Small intestine (tissue), 7 donors: Measurements from ENCODE around the gene ANKMY1. TPM values are rescaled to one million over a fixed set of nuclear protein-coding genes. Genes with fewer than 3 reads are reported as not detected.
A peak's percentile ranks its signal among the peaks of the same experiment; 100 is the strongest.

Experiments used
- DNase-seq, 2 donors: peaks; one replicate each; pipeline versions ENCODE4 v3.0.0 to v3.0.0-alpha.2; 2013
- FAIRE-seq: peaks from 2 replicates; lab custom pipeline; 2012; peaks lifted over from hg19 to GRCh38; lab: Jason Lieb, UNC
- H3K27ac ChIP-seq, 3 donors: one replicate each; pipeline ENCODE4 v1.5.1; 2013; ENCODE audit warnings: low read length in 2 of 3, mild to moderate bottlenecking in 2 of 3, control low read depth in 1 of 3, inconsistent platforms in 1 of 3, low read depth in 1 of 3, moderate library complexity in 1 of 3
- H3K27me3 ChIP-seq, 3 donors: one replicate each; pipeline ENCODE4 v1.6.1; 2013; ENCODE audit warnings: low read length in 3 of 3, inconsistent platforms in 1 of 3; ENCODE audit not compliant: control insufficient read depth in 3 of 3, insufficient read depth in 3 of 3
- H3K36me3 ChIP-seq, 3 donors: one replicate each; pipeline ENCODE4 v1.6.1; 2013; ENCODE audit warnings: low read length in 3 of 3, inconsistent platforms in 1 of 3, low read depth in 1 of 3, mild to moderate bottlenecking in 1 of 3, moderate library complexity in 1 of 3; ENCODE audit not compliant: control insufficient read depth in 3 of 3, insufficient read depth in 2 of 3
- H3K4me1 ChIP-seq, 3 donors: one replicate each; pipeline ENCODE4 v1.6.1; 2013; ENCODE audit warnings: low read length in 2 of 3, inconsistent platforms in 1 of 3, low read depth in 1 of 3, mild to moderate bottlenecking in 1 of 3, moderate library complexity in 1 of 3; ENCODE audit not compliant: control insufficient read depth in 3 of 3, insufficient read depth in 2 of 3
- H3K4me3 ChIP-seq, 3 donors: one replicate each; pipeline ENCODE4 v1.5.1; 2013; ENCODE audit warnings: low read length in 3 of 3, control low read depth in 1 of 3, inconsistent platforms in 1 of 3, low read depth in 1 of 3, mild to moderate bottlenecking in 1 of 3, moderate library complexity in 1 of 3
- H3K9me3 ChIP-seq, 2 donors: one replicate each; pipeline ENCODE4 v1.6.1; 2013; ENCODE audit warnings: low read depth in 1 of 2, low read length in 1 of 2; ENCODE audit not compliant: control insufficient read depth in 2 of 2, insufficient read depth in 1 of 2
- WGBS, 3 donors: extraction: QIAGEN DNeasy Blood & Tissue Kit; methylation state at CpG; one replicate each; pipeline ENCODE4 v1.1.7; 2013; 5-methylcytosine and 5-hydroxymethylcytosine counted together
- polyA plus RNA-seq, 4 donors: library from polyadenylated mRNA; stranded (reverse) in 3 of 4; unstranded in 1 of 4; fragments of 200-250 nt in 3 of 4; fragments of 120-200 nt in 1 of 4; gene quantifications; one replicate each; pipeline versions ENCODE4 v1.2.1 to v1.2.3, GENCODE V29; 2013
- donor health status: healthy with polysubstance abuse.
- donor health status: control.
- donor health status: control.
- donor health status: Bipolar disorder and iron deficiency.
- donor health status: healthy.

ANKMY1 gene
- polyA plus RNA-seq, 4 donors = 3.4 to 13.0 (median 5.9) TPM

- Histone ChIP-seq H3K27me3 (no peaks in the 10 kb centered on the region), H3K9me3 (no peaks in the 10 kb centered on the region), H3K36me3 (peaks cover 2 to 76% (median 6%) of the 10 kb centered on the region in 3 donors), H3K27ac (no peak overlapping the region), H3K4me1 (peaks cover 0 to 10% (median 8%) of the 10 kb centered on the region in 3 donors), H3K4me3 (no peak overlapping the region)
- DNase-seq = no peak
- 94 to 96% (median 94%) methylated on average over 13 of the region's 13 CpGs for WGBS, 3 donors
- FAIRE-seq = no peak
Measured at GRCh38 chr2:240591784-240592183, 34.0 kb upstream of the ANKMY1 start.

GRCh38 chr2:240591226-240591625 lies 33.4 kb upstream of the ANKMY1 start:
- no peak overlapping the region for H3K4me3 ChIP-seq
- H3K27me3 ChIP-seq = no peaks in the 10 kb centered on the region
- peaks cover 2 to 70% (median 6%) of the 10 kb centered on the region in 3 donors for H3K36me3 ChIP-seq
- no peak overlapping the region for H3K27ac ChIP-seq
- peaks cover 0 to 10% (median 8%) of the 10 kb centered on the region in 3 donors for H3K4me1 ChIP-seq
- DNase-seq (no peak), FAIRE-seq (no peak)
- 90 to 92% (median 92%) methylated on average over 6 of the region's 6 CpGs for WGBS, 3 donors
- no peaks in the 10 kb centered on the region for H3K9me3 ChIP-seq

DNA sequence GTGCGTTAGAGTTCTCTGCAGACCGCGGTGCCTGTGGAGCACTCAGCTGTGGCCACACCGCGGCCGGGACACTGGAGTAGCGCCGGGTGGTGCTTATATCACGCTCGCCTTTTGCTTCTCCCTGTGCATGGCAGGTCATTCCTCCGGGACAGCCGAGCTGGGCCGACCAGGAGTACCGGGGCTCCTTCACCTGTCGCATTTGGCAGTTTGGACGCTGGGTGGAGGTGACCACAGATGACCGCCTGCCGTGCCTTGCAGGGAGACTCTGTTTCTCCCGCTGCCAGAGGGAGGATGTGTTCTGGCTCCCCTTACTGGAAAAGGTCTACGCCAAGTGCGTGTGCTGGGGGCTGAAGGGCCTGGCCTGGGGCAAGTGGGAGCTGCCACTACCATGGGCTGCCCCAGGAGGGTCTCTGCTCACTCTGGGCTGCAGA lies 32.9 kb upstream of the ANKMY1 start:
- Histone ChIP-seq H3K9me3 (no peaks in the 10 kb centered on the region), H3K4me1 (peaks cover 0 to 10% (median 8%) of the 10 kb centered on the region in 3 donors), H3K27me3 (no peaks in the 10 kb centered on the region), H3K36me3 (peaks cover 2 to 65% (median 6%) of the 10 kb centered on the region in 3 donors), H3K27ac (no peak overlapping the region), H3K4me3 (no peak overlapping the region)
- FAIRE-seq (no peak), DNase-seq (no peak)
- 95 to 98% (median 97%) methylated on average over 21 of the region's 21 CpGs for WGBS, 3 donors

GRCh38 chr2:240589850-240590525 lies 32.2 kb upstream of the ANKMY1 start:
- DNase-seq = no peak
- H3K9me3 ChIP-seq = no peaks in the 10 kb centered on the region
- H3K4me3 ChIP-seq = no peak overlapping the region
- FAIRE-seq = no peak
- WGBS, 3 donors = 88 to 92% (median 90%) methylated on average over 16 of the region's 16 CpGs
- no peak overlapping the region for H3K27ac ChIP-seq
- H3K27me3 ChIP-seq = no peaks in the 10 kb centered on the region
- H3K4me1 ChIP-seq = peaks cover 3 to 15% (median 11%) of the 10 kb centered on the region in 3 donors
- H3K36me3 ChIP-seq = peaks cover 2 to 61% (median 6%) of the 10 kb centered on the region in 3 donors

DNA sequence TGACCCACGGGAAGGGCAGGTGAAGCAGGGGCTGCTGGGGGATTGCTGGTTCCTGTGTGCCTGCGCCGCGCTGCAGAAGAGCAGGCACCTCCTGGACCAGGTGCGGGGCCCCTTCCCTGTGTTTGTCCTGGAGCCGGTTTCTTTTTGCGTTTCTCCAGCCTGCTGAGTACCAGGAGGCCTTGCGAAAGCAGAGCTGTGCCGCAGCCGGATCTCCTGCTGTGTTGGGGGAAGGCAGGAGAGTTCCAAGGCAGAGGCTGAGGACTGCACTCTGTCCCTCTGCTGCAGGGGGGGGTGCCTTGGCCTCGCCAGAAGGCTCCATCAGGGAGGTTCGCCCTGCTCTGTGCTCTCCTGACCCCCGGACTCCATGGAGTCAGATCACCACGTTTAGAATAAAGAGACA lies 31.6 kb upstream of the ANKMY1 start:
- no peak overlapping the region for H3K27ac ChIP-seq
- WGBS, 3 donors = 87 to 88% (median 87%) methylated on average over 14 of the region's 14 CpGs
- no peak for FAIRE-seq

DNA sequence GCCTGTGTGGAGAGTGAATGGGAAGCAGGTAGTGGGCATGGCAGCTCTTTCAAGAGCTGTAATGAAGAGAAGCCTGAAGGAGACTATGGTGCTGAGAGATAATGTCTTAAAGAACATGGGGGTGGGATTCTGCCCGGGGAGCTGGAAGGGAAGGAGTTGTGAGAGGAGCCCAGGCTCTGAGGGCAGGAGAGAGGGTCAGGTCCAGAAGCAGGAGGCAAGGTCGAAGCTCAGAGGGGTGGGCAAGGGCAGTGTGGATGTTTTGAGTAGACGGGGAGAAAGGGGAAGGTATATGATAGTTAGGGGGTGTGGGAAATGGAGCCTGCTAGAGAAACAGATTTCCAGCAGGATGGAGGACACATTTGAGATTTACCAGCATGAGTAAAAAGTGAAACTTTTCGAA lies 30.9 kb upstream of the ANKMY1 start:
- Histone ChIP-seq H3K4me1 (peaks cover 5 to 18% (median 15%) of the 10 kb centered on the region in 3 donors), H3K36me3 (peaks cover 2 to 55% (median 6%) of the 10 kb centered on the region in 3 donors), H3K27ac (no peak overlapping the region), H3K27me3 (no peaks in the 10 kb centered on the region), H3K9me3 (no peaks in the 10 kb centered on the region), H3K4me3 (no peak overlapping the region)
- DNase-seq (no peak), FAIRE-seq (no peak)
- 77 to 91% (median 81%) methylated on average over 4 of the region's 4 CpGs for WGBS, 3 donors

More for the DNA sequence above, 31.6 kb upstream of the ANKMY1 start:
- no peaks in the 10 kb centered on the region for H3K9me3 ChIP-seq
- peaks cover 2 to 59% (median 6%) of the 10 kb centered on the region in 3 donors for H3K36me3 ChIP-seq
- no peaks in the 10 kb centered on the region for H3K27me3 ChIP-seq
- no peak for DNase-seq
- H3K4me3 ChIP-seq = no peak overlapping the region
- H3K4me1 ChIP-seq = peaks cover 5 to 18% (median 15%) of the 10 kb centered on the region in 3 donors

GRCh38 chr2:240588006-240588655 lies 30.3 kb upstream of the ANKMY1 start:
- FAIRE-seq = no peak
- no peaks in the 10 kb centered on the region for H3K9me3 ChIP-seq
- 67 to 80% (median 77%) methylated on average over 10 of the region's 10 CpGs for WGBS, 3 donors
- no peaks in the 10 kb centered on the region for H3K27me3 ChIP-seq
- no peak overlapping the region for H3K27ac ChIP-seq
- H3K36me3 ChIP-seq = peaks cover 2 to 54% (median 6%) of the 10 kb centered on the region in 3 donors
- H3K4me3 ChIP-seq = peak overlapping the region in 1 of 3 donors; percentile 88
- no peak for DNase-seq
- H3K4me1 ChIP-seq = peaks cover 5 to 18% (median 15%) of the 10 kb centered on the region in 3 donors

- DNase-seq (peak; percentile 50 to 60), FAIRE-seq (no peak)
- peak overlapping the region; percentile 59 to 90 (median 88) for H3K4me3 ChIP-seq
- no peaks in the 10 kb centered on the region for H3K27me3 ChIP-seq
- H3K4me1 ChIP-seq = peaks cover 5 to 18% (median 15%) of the 10 kb centered on the region in 3 donors
- no peaks in the 10 kb centered on the region for H3K9me3 ChIP-seq
- 2 to 3% (median 3%) methylated on average over 43 to 62 of the region's 62 CpGs for WGBS, 3 donors
- peak overlapping the region in 2 of 3 donors; percentile 24 to 39 for H3K27ac ChIP-seq
- peaks cover 2 to 47% (median 4%) of the 10 kb centered on the region in 3 donors for H3K36me3 ChIP-seq
Measured at GRCh38 chr2:240586919-240587800, 29.4 kb upstream of the ANKMY1 start.
